ENCODE data around the gene LDAH. TPM values are rescaled to one million over a fixed set of nuclear protein-coding genes. Genes with fewer than 3 reads are reported as not detected.

Gene LDAH
- total and polyA plus RNA-seq, 2 experiments from 2014 or later, result 15.2 to 21.1 TPM

DNA sequence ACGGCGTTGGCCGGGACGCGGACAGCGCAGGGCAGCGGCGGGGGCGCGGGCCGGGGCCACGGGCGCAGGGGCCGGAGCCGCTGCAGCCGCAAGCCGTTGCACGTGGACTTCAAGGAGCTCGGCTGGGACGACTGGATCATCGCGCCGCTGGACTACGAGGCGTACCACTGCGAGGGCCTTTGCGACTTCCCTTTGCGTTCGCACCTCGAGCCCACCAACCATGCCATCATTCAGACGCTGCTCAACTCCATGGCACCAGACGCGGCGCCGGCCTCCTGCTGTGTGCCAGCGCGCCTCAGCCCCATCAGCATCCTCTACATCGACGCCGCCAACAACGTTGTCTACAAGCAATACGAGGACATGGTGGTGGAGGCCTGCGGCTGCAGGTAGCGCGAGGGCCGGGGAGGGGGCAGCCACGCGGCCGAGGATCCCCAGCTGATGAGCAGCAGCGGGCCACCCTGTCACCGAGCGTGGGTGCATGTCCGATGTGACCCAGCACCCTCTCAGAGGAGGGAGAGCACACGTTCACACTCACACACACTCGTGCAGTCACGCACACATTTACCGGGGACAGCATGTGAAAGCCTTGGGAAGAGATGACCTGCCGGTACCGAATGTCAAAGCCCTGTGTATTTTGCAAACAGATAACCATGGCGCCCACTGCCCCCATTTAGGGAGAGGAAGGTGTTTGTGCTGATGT is 151.7 kb downstream of the LDAH start:
- H3K4me3 ChIP-seq, result no peak overlapping the region
- peaks cover 4% of the 10 kb centered on the region for H3K4me1 ChIP-seq (ENCODE audit: low read depth)
- H3K36me3 ChIP-seq, result no peaks in the 10 kb centered on the region
- H3K27ac ChIP-seq, result no peak overlapping the region
- H3K27me3 ChIP-seq, result peaks cover 87% of the 10 kb centered on the region
- no peak for DNase-seq (ENCODE audit: low read depth in 1 of 2, low spot score in 1 of 2)
- TF ChIP-seq, protein P1, sequence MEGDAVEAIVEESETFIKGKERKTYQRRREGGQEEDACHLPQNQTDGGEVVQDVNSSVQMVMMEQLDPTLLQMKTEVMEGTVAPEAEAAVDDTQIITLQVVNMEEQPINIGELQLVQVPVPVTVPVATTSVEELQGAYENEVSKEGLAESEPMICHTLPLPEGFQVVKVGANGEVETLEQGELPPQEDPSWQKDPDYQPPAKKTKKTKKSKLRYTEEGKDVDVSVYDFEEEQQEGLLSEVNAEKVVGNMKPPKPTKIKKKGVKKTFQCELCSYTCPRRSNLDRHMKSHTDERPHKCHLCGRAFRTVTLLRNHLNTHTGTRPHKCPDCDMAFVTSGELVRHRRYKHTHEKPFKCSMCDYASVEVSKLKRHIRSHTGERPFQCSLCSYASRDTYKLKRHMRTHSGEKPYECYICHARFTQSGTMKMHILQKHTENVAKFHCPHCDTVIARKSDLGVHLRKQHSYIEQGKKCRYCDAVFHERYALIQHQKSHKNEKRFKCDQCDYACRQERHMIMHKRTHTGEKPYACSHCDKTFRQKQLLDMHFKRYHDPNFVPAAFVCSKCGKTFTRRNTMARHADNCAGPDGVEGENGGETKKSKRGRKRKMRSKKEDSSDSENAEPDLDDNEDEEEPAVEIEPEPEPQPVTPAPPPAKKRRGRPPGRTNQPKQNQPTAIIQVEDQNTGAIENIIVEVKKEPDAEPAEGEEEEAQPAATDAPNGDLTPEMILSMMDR (IDR thresholded peaks at IDR 0.05; ENCODE audit: low read depth, low read length), result no peak
- H3K9me3 ChIP-seq (ENCODE audit: low read depth), result no peaks in the 10 kb centered on the region

DNA sequence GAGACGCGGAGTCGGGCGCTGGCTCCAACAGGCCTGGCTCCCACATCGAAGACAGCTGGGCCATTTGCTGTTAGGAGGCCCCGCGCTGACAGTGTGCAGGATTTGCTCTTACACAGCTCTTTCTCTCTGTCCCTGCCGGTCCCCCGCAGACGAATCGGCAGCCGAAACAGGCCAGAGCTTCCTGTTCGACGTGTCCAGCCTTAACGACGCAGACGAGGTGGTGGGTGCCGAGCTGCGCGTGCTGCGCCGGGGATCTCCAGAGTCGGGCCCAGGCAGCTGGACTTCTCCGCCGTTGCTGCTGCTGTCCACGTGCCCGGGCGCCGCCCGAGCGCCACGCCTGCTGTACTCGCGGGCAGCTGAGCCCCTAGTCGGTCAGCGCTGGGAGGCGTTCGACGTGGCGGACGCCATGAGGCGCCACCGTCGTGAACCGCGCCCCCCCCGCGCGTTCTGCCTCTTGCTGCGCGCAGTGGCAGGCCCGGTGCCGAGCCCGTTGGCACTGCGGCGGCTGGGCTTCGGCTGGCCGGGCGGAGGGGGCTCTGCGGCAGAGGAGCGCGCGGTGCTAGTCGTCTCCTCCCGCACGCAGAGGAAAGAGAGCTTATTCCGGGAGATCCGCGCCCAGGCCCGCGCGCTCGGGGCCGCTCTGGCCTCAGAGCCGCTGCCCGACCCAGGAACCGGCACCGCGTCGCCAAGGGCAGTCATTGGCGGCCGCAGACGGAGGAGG is 152.4 kb downstream of the LDAH start:
- H3K4me3 ChIP-seq, result no peak overlapping the region
- peak in 1 of 2 donors; percentile 26 for DNase-seq (ENCODE audit: low read depth in 1 of 2, low spot score in 1 of 2)

DNA sequence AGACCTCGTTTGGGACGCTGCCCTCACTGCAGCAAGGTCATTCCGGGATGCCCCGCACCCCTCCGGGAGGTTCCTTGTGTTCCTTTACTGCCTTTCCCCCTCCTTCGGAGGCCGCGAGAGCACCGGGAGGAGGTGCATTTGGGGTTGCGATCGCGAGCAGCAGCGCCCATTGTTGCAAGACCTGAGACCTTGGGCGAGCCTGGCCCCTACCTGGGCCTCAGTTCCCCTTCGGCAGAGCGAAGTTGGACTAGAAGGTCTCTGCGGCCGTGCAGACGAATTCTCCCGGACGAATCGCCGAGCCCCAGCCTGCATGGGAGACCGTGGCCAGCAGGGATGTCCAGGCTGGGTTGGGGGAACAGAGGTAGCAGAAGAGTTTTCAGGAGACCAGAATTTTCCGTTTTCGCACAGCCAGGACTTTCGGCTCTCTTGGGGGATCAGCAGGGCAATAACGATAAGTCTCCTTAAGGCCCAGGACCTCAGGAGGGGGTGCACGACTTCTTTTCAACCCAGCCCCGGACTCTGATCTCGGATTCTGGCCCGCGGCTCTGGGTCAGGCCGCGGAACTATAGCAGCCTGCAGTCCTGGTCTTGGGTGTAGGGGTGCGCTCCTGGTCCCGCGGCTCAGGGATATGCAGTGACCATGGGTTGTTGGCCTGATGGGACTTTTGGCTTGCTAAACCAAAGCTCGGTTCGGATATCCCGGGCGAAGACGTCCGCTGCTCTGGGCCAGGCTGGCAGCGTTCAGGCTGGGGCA is 153.2 kb downstream of the LDAH start:
- peaks cover 8% of the 10 kb centered on the region for H3K4me1 ChIP-seq (ENCODE audit: low read depth)

More for the DNA sequence above, 152.4 kb downstream of the LDAH start:
- Histone ChIP-seq H3K27me3 (peaks cover 94% of the 10 kb centered on the region), H3K9me3 (ENCODE audit: low read depth) (no peaks in the 10 kb centered on the region), H3K36me3 (no peaks in the 10 kb centered on the region), H3K27ac (no peak overlapping the region), H3K4me1 (ENCODE audit: low read depth) (peaks cover 8% of the 10 kb centered on the region)
- TF ChIP-seq, protein P1 (IDR thresholded peaks at IDR 0.05; ENCODE audit: low read depth, low read length), result no peak

DNA sequence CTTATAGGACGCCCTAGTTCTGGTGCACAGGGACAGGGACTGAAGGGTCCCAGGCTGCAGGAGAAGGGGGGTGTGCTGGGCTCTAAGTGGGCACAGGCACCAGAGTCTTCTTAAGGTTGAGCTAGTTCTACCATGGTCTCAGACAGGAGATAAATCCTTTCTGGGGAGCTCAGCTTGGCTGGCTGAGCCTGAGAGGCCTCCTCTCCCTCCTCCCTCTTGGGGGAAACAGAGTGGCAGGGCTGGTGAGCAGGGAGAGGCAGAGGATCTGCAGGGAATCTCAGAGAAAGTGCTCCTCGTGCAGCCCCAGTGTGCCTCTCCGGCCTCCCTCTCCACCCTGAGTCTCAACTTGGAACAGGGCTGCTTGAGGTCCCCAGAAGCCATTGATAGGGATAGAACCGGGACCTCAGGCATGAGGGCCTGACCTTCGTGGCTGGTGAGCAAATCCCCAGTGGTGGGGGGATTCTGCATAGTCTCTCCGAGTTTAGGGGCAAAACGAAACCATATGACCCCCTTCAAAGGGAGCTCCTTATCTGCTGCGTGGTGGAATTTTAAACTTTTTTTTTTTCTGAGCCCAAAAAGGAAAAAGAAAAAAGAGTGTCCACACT is 153.9 kb downstream of the LDAH start:
- TF ChIP-seq, protein P1 (IDR thresholded peaks at IDR 0.05; ENCODE audit: low read depth, low read length), result no peak
- Histone ChIP-seq H3K4me1 (ENCODE audit: low read depth) (peaks cover 8% of the 10 kb centered on the region), H3K4me3 (no peak overlapping the region), H3K36me3 (no peaks in the 10 kb centered on the region), H3K27ac (no peak overlapping the region), H3K9me3 (ENCODE audit: low read depth) (no peaks in the 10 kb centered on the region), H3K27me3 (peaks cover 99% of the 10 kb centered on the region)
- no peak for DNase-seq (ENCODE audit: low read depth in 1 of 2, low spot score in 1 of 2)

More for the DNA sequence above, 153.2 kb downstream of the LDAH start:
- Histone ChIP-seq H3K36me3 (no peaks in the 10 kb centered on the region), H3K27me3 (peaks cover 99% of the 10 kb centered on the region), H3K9me3 (ENCODE audit: low read depth) (no peaks in the 10 kb centered on the region), H3K4me3 (no peak overlapping the region), H3K27ac (no peak overlapping the region)
- TF ChIP-seq, protein P1 (IDR thresholded peaks at IDR 0.05; ENCODE audit: low read depth, low read length), result no peak
- no peak for DNase-seq (ENCODE audit: low read depth in 1 of 2, low spot score in 1 of 2)

DNA sequence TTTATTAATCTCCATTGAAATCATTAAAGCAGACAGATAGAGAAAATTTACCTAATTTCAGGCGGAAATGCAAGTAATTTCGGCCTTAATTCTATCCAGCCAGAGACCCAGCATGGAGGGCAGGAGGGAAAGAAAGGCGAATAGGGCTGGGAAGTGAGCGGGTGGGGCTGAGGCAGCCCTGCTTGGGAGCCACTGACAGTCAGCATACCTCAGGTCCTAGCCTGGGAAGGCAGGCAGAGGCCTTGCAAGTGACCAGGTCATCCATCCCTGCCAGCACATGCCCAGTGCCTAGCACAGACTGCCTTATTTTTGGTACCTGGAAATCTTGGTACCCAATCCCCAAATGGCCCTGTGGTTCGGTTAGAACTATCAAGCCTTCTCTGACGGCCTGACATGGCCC is 154.4 kb downstream of the LDAH start:
- Histone ChIP-seq H3K4me1 (ENCODE audit: low read depth) (peaks cover 8% of the 10 kb centered on the region), H3K4me3 (no peak overlapping the region), H3K36me3 (no peaks in the 10 kb centered on the region), H3K27me3 (peaks cover 99% of the 10 kb centered on the region), H3K27ac (no peak overlapping the region), H3K9me3 (ENCODE audit: low read depth) (no peaks in the 10 kb centered on the region)
- TF ChIP-seq, protein P1 (IDR thresholded peaks at IDR 0.05; ENCODE audit: low read depth, low read length), result no peak
- no peak for DNase-seq (ENCODE audit: low read depth in 1 of 2, low spot score in 1 of 2)
